ENCODE measurements around the gene TCEA3.

TCEA3 gene

DNA sequence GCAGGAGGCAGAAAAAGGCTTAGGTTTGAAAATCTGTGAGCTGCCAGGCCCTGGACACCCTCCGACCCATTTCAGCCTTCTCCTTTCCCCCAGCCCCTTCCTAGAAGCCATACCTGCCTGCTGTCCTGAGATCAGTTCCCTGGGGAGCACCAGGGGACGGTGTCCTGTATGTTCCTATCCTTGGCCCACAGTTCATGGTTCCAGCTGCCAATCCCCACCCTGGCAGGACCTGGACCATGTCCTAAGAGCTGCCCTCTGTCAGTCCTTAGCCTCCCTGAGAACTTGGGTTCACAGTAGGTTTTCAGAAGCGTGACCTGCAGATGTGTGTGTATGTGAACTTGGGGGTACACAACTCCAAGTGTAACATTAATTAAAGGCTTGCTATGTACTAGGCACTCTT lies 3.8 kb downstream of the TCEA3 start:
- DNase-seq: no peak

DNA sequence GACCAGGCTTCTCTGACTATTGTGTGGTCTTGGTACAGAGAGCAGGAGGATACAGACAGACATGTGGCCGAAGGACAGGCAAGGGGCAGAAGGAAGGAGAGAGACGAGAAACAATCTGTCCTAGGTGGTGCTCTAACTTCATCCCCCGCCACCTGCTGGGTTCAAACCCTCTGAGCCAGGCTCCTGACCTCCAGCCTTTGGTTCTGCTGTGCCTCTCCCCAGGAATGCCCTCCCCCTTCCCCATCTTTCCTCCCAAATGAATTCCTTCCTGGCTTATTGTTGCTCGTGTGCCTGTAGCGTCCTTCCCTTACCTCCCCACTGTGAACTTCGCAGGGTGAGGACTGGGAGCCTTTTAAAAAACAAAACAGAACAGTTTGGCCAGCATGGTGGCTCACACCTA lies 5.4 kb downstream of the TCEA3 start:
- DNase-seq: no peak

DNA sequence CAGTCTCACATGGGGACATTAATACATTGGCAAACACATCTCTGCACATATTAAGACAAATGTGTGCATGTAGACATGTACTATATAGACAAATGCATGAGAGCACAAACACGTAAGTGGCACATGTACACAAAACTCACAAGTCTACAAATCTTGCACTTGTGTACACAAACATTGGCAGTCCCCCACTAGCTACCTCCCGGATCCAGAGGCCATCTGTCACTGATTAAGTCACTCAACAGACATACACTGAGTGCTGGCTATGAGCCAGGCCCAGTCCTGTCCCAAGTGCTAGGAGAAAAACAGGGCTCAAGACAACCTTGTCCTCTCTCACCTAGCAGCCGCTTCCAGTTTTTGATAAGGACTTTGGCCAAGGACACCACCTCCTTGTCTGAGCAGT lies 7.0 kb downstream of the TCEA3 start:
- peak; percentile 51 for DNase-seq

GRCh38 chr1:23416964-23417363 lies 7.6 kb downstream of the TCEA3 start:
- no peak for DNase-seq

DNA sequence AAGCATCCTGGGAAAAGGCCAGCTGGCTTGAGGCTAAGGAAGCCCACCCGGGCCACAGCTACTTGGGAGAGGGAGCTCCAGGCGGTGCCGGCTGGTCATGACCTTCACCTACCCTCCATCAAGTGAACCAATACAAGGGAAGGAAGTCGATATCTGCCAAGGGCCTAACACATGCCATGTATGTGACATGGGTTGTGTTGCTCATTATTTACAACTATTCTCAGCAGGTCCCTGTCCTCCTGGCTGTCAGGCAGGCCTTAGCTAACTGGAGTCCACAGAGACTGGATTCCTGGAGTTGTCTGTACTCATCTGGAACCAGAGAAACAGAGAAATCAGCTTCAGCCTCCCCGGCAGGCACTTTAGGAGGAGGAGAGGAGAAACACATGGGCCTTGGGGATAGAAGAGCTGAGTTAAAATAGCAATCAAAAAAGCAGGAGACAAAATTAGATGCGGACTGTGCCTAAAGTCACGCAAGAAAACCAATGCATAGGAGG lies 15.7 kb downstream of the TCEA3 start:
- DNase-seq: no peak

DNA sequence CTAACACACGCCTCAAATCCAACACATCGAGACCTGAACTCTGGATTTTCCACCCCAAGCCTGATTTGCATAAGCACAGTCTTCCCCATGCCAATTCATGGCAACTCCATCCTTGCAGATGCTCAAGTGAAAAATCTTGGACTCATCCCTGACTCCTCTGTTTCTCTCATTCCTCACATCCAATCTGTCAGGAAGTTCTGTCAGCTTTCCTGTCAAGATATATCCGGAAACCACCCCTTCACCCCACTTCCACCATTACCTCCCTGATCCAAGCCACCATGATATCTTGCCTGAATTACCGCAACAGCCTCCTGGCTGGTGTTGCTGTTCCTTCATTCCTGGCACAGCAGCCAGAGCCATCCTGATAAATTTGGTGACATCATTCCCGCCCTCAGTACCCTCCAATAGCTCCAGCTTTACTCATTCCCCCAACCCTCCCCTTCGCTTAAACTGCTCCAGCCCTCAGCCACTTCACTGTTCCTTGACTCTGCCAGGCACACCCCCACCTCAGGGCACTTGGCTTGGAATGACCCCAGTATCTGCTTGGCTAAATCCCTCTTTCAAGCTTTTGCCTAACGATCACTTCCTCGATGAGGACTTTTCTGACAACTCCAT lies 17.4 kb downstream of the TCEA3 start:
- no peak for DNase-seq

- no peak for DNase-seq
Measured at GRCh38 chr1:23405946-23406345, 18.6 kb downstream of the TCEA3 start.

GRCh38 chr1:23403735-23404486 lies 20.6 kb downstream of the TCEA3 start:
- peak; percentile 97 for DNase-seq

- DNase-seq: no peak
Measured at GRCh38 chr1:23403355-23403734, 21.2 kb downstream of the TCEA3 start.

DNA sequence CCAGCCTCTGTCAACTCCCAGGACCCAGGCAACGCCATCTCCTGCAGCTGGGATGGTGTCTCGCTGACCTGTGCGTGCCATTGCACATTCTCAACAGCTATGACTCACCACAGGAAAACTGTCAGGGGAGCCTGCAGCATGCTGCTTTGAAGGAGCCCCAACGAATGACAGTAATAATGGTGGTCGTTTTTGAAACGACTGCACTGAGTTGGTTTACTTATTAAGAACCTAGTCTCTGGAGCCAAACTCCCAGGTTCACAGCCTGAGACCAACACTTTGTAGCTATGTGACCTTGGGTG lies 21.6 kb downstream of the TCEA3 start:
- DNase-seq: no peak

DNA sequence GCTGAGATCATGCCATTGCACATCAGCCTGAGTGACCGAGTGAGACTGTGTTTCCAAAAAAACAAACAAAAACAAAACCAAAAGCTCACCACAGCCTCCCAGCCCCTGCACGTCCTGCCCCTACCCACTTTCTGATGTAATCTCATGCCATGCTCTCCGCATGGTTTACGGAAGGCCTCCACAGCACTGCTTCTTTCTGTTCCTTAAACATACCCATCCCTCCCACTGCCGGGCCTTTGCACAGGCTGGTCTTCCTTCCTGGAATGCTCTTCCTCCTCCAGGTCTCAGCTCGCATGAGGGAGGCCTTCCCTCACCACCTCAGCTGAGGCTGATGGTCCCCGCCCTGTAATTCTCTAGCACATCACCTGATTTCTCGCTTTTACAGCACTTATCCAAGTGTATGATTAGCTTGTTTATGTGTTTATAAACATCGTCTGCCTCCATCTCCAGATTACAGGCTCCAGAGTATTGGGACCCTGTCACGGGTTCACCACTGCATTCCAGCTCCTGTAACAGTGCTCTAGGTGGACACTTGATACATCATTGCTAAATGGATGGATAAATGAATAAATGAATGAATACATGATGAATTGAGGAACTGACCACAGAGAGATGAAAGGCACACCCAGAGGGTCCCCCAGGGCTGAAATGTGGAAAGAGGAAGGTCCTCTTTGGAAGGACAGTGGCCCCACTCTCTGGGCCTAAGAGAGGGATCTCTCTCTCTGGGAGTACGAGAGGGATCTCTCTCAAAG lies 22.1 kb downstream of the TCEA3 start:
- no peak for DNase-seq

DNA sequence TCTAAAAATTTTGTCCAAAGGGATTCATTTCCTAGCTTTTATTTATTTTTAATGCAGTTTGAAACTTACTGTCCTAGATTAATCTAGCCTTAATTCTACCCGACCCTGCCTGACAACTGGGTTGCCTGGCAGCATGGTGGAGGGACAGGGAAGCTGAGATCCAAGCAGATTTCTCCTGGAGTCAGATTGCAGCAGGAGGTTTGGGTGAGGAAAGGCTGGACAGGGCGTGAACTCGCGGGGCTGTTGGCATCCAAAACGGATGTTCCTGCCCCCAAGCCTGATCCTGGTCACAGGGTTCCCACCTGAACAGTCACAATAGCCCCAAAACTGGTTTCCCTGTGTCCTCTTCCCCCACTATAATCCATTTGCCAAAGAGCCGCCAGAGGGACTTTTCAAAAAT lies 23.2 kb downstream of the TCEA3 start:
- no peak for DNase-seq

DNA sequence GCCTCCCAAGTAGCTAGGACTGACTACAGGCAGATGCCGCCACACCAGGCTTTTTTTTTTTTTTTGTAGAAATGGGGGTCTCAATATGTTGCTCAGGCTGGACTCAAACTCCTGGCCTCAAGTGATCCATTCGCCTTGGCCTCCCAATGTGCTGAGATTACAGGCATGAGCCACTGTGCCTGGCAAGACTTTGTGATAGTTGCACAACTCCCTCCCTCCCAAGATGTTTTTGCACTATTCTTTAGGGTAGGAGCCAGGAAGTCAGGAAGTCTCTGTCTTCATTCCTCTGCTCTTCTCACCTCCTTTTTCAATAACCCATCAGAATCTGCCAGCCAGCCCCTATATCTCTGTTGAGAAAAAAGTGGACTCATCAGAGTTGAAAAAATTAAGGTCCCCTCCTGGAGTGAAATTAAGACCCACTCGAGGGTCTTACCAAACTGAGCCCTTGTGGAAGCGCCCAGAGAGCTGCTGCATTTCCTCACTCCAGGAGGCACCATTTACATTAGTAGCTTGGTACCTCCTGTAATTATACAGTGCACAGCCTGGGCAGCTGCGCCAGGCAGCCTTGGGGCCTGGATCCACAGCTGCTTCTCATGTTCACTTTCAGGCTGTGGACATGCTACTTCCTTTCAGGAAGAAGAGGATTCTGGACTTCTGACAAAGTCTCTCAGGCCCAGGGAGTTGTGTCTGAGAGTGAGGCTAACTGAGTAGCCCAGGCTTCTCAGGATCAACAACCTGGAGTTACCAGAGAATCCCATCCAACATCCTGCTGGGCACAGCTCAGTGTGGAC lies 24.0 kb downstream of the TCEA3 start:
- DNase-seq: no peak

- DNase-seq: no peak
Measured at GRCh38 chr1:23399229-23399628, 25.3 kb downstream of the TCEA3 start.

- DNase-seq: no peak
Measured at GRCh38 chr1:23397908-23398307, 26.6 kb downstream of the TCEA3 start.

- no peak for DNase-seq
Measured at GRCh38 chr1:23396380-23396779, 28.2 kb downstream of the TCEA3 start.

GRCh38 chr1:23395849-23396248 lies 28.7 kb downstream of the TCEA3 start:
- no peak for DNase-seq

DNA sequence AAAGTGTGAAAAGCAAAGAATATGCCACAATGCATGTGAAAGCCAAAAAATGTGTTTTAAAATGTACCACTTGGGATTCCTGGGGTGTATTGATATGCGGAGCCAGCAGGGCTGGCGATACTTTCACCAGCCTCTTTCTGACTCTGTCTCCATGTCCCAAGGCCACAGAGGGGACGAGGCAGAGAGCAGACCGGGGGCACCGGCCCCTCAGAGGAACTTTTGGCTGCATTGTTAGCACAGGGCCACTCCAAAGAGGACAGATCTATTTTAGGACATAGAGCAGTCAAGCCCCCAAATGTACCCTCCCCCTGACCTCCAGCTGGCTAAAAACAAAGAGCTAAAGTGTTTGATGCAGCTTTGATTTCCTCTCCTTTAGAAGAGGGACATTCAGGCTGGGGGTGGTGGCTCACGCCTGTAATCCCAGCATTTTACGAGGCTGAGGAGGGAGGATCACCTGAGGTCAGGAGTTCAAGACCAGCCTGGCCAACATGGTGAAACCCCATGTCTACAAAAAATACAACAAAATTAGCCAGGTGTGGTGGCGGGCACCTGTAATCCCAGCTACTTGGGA lies 29.3 kb downstream of the TCEA3 start:
- no peak for DNase-seq

DNA sequence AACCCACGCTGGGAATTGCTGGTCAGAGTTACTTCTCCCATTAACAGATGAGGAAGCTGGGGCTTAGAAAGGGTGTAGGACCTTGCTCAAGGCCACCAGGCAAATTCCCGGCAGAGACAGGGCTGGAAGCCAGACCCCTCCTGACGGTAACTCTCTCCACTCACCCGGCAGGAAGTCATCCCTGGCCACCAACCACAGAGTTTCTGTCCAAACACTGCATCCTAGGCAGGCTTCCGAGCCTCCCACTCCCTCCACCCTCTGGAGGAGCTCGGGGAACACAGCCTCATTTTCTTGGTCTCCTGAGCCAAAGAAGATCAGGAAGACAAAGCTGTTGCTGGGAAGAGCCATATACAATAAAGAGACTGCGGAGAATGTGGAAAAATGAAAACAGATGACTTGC lies 29.9 kb downstream of the TCEA3 start:
- no peak for DNase-seq

DNA sequence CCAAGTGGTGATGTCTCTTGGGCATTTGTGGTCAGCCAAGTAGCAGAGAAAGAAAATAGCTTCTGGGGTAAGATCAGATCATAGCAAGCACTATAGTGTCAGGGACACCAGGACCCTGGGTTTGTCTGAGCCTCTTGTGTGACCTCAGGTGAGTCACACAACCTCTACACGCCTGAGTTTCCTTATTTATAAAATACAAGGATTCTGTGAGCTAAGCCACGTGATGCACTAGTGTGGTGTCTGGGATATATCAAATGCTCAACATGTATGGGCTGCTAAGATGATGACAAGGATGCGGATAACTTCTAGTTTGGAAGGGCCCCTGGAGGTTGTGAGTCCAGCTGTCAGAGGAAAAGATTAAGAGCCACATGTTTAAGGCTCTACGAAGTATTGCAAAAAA lies 30.4 kb downstream of the TCEA3 start:
- DNase-seq: no peak

DNA sequence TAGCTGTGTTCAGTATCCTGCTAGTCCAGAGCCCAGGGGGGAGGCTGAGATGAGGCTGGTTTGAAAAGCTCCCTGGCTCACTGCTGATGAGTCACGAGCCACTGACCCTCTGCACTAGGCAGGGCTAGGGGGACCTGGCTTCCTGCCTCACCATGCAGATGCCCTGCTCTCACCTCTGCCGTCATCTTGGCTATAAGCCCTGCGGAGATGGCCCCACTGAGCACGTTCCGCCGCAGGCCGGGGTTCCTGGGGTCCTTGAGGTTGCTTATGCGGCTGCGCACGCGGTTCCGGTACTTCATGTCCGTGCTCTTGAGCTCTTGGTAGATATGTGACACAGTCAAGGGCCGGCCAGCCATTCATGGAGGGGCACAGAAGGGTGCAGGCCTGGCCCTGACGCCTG lies 30.8 kb downstream of the TCEA3 start:
- DNase-seq: no peak

DNA sequence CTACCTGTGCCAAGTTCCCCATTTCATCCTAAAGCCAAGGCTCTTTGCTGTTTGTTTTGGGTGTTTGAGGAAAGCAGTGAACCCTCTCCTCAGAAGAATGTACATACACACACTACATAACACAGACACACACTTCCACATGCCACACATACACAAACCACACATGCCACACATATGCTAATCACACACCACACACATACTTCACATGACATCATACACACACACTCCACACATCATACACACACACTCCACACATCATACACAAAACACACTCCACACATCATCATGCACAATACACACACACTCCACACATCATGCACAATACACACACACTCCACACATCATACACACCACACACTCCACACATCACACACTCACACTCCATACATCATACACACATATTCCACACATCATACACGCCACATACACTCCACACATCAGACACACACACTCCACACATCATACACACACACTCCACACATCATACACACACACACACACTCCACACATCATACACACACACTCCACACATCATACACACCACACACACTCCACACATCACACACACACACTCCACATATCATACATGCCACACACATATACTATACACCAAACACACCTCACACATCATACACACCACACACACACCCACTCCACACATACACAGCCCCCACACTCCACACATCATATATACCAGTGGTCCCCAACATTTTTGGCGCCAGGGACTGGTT lies 32.3 kb downstream of the TCEA3 start:
- no peak for DNase-seq

Measured in RPMI8226 (cell line).